ENCODE measurements around the gene DCTN3.

DNA sequence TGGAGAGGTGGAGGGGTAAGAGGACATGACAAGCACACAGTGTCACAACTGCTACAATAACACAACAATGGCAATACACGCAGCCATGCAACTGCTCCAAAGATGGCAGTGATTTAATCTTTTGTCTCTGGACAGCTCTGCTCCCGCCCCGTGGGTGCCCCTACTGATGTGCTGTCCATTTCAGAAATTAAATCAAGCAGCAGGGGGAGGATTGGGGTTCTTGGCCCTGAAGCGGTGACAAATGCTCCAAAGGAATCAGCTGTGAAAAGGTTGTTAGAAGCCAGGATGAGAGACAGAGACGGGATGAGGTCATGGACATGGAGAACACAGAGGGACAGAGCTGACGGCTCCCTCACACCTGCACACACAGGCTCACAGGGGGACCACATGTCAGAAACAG lies 53.3 kb downstream of the DCTN3 start:
- TF ChIP-seq CTCF (IDR thresholded peaks at IDR 0.05) (no peak), POLR2AphosphoS5 (IDR thresholded peaks at IDR 0.05) (no peak)

Measured in transverse colon (tissue), 4 donors.